Tibial nerve (tissue), 4 donors: ENCODE measurements around the gene RFXANK. TPM values are rescaled to one million over a fixed set of nuclear protein-coding genes. Genes with fewer than 3 reads are reported as not detected.

Experiments used
- DNase-seq, 2 donors: peaks; one replicate each; pipeline ENCODE4 v3.0.0-alpha.2; 2019; ENCODE audit warnings: low spot score in 2 of 2
- H3K27ac ChIP-seq, 4 donors: fragments of 200-600 bp; sonication (generic) in 3 of 4; one replicate each; pipeline ENCODE4 v1.5.1; 2017 to 2019; ENCODE audit warnings: mild to moderate bottlenecking in 1 of 4
- H3K27me3 ChIP-seq, 2 donors: fragments of 200-600 bp; sonication (generic) in 1 of 2; one replicate each; pipeline versions ENCODE4 v1.5.1 to v1.6.0; 2017 to 2019
- H3K36me3 ChIP-seq, 3 donors: fragments of 200-600 bp; sonication (generic); one replicate each; pipeline ENCODE4 v1.5.1; 2018 to 2019
- H3K4me1 ChIP-seq, 4 donors: fragments of 200-600 bp; sonication (generic) in 3 of 4; one replicate each; pipeline ENCODE4 v1.5.1; 2017 to 2019
- H3K4me3 ChIP-seq, 4 donors: fragments of 200-600 bp; sonication (generic) in 3 of 4; one replicate each; pipeline ENCODE4 v1.5.1; 2017 to 2019; ENCODE audit warnings: mild to moderate bottlenecking in 1 of 4, moderate library complexity in 1 of 4
- H3K9me3 ChIP-seq, 4 donors: fragments of 200-600 bp; sonication (generic) in 3 of 4; one replicate each; pipeline ENCODE4 v1.5.1; 2017 to 2019
- EP300 ChIP-seq, 2 donors: sonication (generic); formaldehyde crosslinking; IDR thresholded peaks; one replicate each; pipeline ENCODE4 v1.6.1; 2017; ENCODE audit warnings: antibody characterized with exemption in 2 of 2, mild to moderate bottlenecking in 1 of 2
- POLR2A ChIP-seq, 2 donors: fragments of 450-650 bp; IDR thresholded peaks; one replicate each; pipeline ENCODE4 v1.6.1; 2017; ENCODE audit warnings: antibody characterized with exemption in 2 of 2, mild to moderate bottlenecking in 2 of 2, moderate library complexity in 2 of 2
- WGBS, 2 donors: methylation state at CpG; one replicate each; pipeline ENCODE4 v1.1.5; 2018; 5-methylcytosine and 5-hydroxymethylcytosine counted together
- total RNA-seq, 4 donors: library from RNA; depleted of rRNA; stranded (reverse); fragments of >200 nt; gene quantifications; one replicate each; pipeline ENCODE4 v1.1.0, GENCODE V29; 2016
- TF ChIP-seq, protein P1 (sequence below), 5 experiments: fragments of 200-600 bp in 3 of 5; fragments of 450-650 bp in 2 of 5; sonication (generic) in 3 of 5; IDR thresholded peaks; one replicate each; pipeline ENCODE4 v1.5.1; 2016 to 2019; ENCODE audit warnings: antibody characterized with exemption in 5 of 5, mild to moderate bottlenecking in 3 of 5, moderate library complexity in 2 of 5

RFXANK gene
- total RNA-seq, 4 donors from 2014 or later = 46.3 to 62.1 (median 56.8) TPM

GRCh38 chr19:19211499-19212420, 19.7 kb downstream of the RFXANK start, which contains the start of gene NCAN:
Gene NCAN, plus strand, starts transcription at chr19:19211958. Its CDS starts 4,996 bp downstream, at chr19:19216954.
- 12% methylated on average over 32 to 38 of the region's 54 CpGs for WGBS, 2 donors
- H3K36me3 ChIP-seq = no peaks in the 10 kb centered on the region
- TF ChIP-seq, protein P1, sequence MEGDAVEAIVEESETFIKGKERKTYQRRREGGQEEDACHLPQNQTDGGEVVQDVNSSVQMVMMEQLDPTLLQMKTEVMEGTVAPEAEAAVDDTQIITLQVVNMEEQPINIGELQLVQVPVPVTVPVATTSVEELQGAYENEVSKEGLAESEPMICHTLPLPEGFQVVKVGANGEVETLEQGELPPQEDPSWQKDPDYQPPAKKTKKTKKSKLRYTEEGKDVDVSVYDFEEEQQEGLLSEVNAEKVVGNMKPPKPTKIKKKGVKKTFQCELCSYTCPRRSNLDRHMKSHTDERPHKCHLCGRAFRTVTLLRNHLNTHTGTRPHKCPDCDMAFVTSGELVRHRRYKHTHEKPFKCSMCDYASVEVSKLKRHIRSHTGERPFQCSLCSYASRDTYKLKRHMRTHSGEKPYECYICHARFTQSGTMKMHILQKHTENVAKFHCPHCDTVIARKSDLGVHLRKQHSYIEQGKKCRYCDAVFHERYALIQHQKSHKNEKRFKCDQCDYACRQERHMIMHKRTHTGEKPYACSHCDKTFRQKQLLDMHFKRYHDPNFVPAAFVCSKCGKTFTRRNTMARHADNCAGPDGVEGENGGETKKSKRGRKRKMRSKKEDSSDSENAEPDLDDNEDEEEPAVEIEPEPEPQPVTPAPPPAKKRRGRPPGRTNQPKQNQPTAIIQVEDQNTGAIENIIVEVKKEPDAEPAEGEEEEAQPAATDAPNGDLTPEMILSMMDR (IDR thresholded peaks at IDR 0.05) = no peak
- TF ChIP-seq EP300 (IDR thresholded peaks at IDR 0.05) (no peak), POLR2A (IDR thresholded peaks at IDR 0.05) (no peak)
- H3K27me3 ChIP-seq = peaks cover 0 to 74% of the 10 kb centered on the region in 2 donors
- H3K27ac ChIP-seq = no peak within 1 kb of the TSS
- DNase-seq = no peak
- no peak within 1 kb of the TSS for H3K4me3 ChIP-seq
- no peaks in the 10 kb centered on the region for H3K9me3 ChIP-seq
- H3K4me1 ChIP-seq = peaks cover 0 to 7% (median 0%) of the 10 kb centered on the region in 4 donors

GRCh38 chr19:19212916-19213315, 20.9 kb downstream of the RFXANK start:
- no peak for DNase-seq
- TF ChIP-seq POLR2A (IDR thresholded peaks at IDR 0.05) (no peak), EP300 (IDR thresholded peaks at IDR 0.05) (no peak)
- Histone ChIP-seq H3K27ac (no peak overlapping the region), H3K27me3 (peaks cover 0 to 70% of the 10 kb centered on the region in 2 donors), H3K4me3 (no peak overlapping the region), H3K9me3 (peaks cover 0 to 8% (median 0%) of the 10 kb centered on the region in 4 donors), H3K36me3 (no peaks in the 10 kb centered on the region), H3K4me1 (peaks cover 0 to 3% (median 0%) of the 10 kb centered on the region in 4 donors)
- WGBS, 2 donors = 12% methylated on average over 5 to 7 of the region's 7 CpGs

DNA sequence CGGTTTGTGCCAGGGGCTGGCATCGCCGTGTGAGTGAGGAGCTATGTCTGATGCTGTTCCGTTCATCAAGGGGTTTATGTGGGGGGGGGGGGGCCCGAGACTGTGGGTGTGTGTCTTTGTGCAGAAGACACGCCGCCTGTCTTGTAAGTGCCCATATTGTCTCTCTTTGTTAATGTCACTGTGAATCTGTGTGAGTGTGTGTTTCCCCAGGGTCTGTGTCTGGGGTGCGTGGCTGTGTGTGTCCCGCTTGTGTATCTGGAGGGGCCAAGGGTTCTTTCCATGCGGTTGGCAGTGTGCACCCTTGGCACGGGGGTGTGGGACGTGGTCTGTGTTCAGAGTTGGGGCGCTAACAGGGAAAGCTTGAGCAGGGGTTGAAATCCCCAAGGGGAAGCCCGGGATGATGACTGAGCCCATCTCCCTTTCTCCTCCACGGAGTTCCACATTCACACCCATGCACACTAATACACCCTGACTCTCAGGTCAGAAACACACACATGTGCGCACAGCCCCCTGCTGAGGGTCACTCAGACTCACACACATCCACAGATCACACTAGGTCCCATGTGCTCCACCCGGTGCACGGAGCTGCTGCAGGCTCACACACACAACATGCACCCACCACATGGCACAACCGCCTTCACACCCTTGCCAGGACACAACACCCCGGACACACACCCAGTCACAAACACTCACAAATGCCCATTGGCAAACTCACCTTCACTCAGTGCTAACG, 21.5 kb downstream of the RFXANK start:
- no peak overlapping the region for H3K4me3 ChIP-seq
- H3K9me3 ChIP-seq = peaks cover 0 to 8% (median 0%) of the 10 kb centered on the region in 4 donors
- no peak overlapping the region for H3K27ac ChIP-seq
- peaks cover 0 to 70% of the 10 kb centered on the region in 2 donors for H3K27me3 ChIP-seq
- TF ChIP-seq, protein P1 (IDR thresholded peaks at IDR 0.05) = no peak
- TF ChIP-seq EP300 (IDR thresholded peaks at IDR 0.05) (no peak), POLR2A (IDR thresholded peaks at IDR 0.05) (no peak)
- no peaks in the 10 kb centered on the region for H3K36me3 ChIP-seq
- 40 to 44% methylated on average over 18 to 20 of the region's 21 CpGs for WGBS, 2 donors
- no peak for DNase-seq
- peaks cover 0 to 3% (median 0%) of the 10 kb centered on the region in 4 donors for H3K4me1 ChIP-seq

DNA sequence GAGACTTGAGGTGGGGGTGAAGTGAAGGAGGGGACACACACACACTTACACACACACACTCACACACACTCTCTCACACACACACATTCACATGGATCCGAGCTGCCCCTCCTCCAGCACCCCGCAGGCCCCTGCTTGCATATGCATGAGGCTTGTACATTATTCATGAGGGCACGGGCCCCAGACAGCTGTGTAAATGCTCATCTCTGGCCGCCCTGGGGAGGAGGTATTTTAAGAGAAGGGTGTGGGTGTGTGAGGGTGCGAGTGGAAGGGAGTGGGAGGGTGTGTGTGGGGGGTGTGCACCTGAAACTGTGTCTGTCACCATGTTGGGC, 22.1 kb downstream of the RFXANK start:
- WGBS, 2 donors = 6% methylated on average over 5 of the region's 5 CpGs
- Histone ChIP-seq H3K9me3 (peaks cover 0 to 8% (median 0%) of the 10 kb centered on the region in 4 donors), H3K4me3 (no peak overlapping the region), H3K36me3 (no peaks in the 10 kb centered on the region), H3K4me1 (peaks cover 0 to 3% (median 0%) of the 10 kb centered on the region in 4 donors), H3K27me3 (peaks cover 0 to 70% of the 10 kb centered on the region in 2 donors), H3K27ac (no peak overlapping the region)
- no peak for TF ChIP-seq POLR2A (IDR thresholded peaks at IDR 0.05)
- no peak for TF ChIP-seq EP300 (IDR thresholded peaks at IDR 0.05)
- TF ChIP-seq, protein P1 (IDR thresholded peaks at IDR 0.05) = no peak
- DNase-seq = no peak

DNA sequence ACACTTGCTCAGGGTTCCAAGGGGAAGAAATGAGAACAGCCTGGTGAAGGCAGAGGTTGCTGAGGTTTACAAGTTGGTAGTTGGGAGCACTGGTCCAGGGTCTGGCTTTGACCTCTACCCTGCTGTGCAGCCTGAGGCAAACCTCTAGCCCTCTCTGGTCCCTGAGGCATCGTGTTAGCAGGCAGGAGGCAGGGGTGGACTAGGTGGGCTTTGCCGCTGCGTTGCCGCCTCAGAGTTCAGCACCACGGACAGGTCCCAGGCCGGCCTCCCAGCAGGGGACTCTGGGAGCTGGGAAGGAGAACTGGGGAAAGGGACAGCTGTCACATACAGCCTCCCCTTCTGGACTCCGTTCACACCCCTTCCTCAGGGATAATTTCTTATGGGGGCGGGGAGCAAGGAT, 22.8 kb downstream of the RFXANK start:
- H3K9me3 ChIP-seq = peaks cover 0 to 8% (median 0%) of the 10 kb centered on the region in 4 donors
- no peak overlapping the region for H3K27ac ChIP-seq
- peaks cover 0 to 3% (median 0%) of the 10 kb centered on the region in 4 donors for H3K4me1 ChIP-seq
- no peaks in the 10 kb centered on the region for H3K36me3 ChIP-seq
- no peak for TF ChIP-seq EP300 (IDR thresholded peaks at IDR 0.05)
- WGBS, 2 donors = 0 to 1% methylated on average over 2 to 8 of the region's 8 CpGs
- H3K27me3 ChIP-seq = peaks cover 0 to 68% of the 10 kb centered on the region in 2 donors
- H3K4me3 ChIP-seq = no peak overlapping the region
- DNase-seq = no peak
